IMR-90 (cell line): ENCODE data around the gene PLEKHO2. TPM values are rescaled to one million over a fixed set of nuclear protein-coding genes. Genes with fewer than 3 reads are reported as not detected.
A peak's percentile ranks its signal among the peaks of the same experiment; 100 is the strongest.

Source experiments
- ATAC-seq: fragments of 200-7000 bp; cut with Tn5 transposase; 2 replicates; pipeline ENCODE4 v1.9.1; 2020; ENCODE audit warnings: low read depth, mild to moderate bottlenecking, moderate library complexity
- BruUV-seq: library from RNA; stranded (reverse); fragments of 400-500 nt; replicated peaks from 2 replicates; lab custom pipeline; 2021; lab: Mats Ljungman, UMichigan
- CTCF ChIA-PET: fragments of 300-600 bp; formaldehyde crosslinking; extraction: SDS; loops from one replicate; lab custom pipeline; 2021; ENCODE audit warnings: antibody characterized with exemption; lab: Yijun Ruan, JAX
- POLR2A ChIA-PET: fragments of 300-600 bp; sonication (Branson Sonifier 250); formaldehyde crosslinking; loops from one replicate; lab custom pipeline; 2022; ENCODE audit warnings: antibody characterized with exemption; ENCODE audit not compliant: unreplicated experiment; lab: Charles Lee
- DNase-seq: peaks from one replicate; pipeline ENCODE4 v3.0.0; 2013
- H2AFZ ChIP-seq: replicated peaks from 2 replicates; pipeline ENCODE3; 2013; ENCODE audit warnings: low read length, mild to moderate bottlenecking; ENCODE audit not compliant: poor library complexity
- H2AK5ac ChIP-seq: 2 replicates; pipeline ENCODE4 v1.6.1; 2013; ENCODE audit warnings: low read depth, low read length, inconsistent platforms
- H2AK9ac ChIP-seq: replicated peaks from 2 replicates; pipeline ENCODE3; 2013; ENCODE audit warnings: mild to moderate bottlenecking, low read depth, low read length, moderate library complexity; ENCODE audit not compliant: poor library complexity
- H2BK120ac ChIP-seq: 2 replicates; pipeline ENCODE4 v1.6.1; 2013; ENCODE audit warnings: low read depth, low read length, inconsistent platforms
- H2BK15ac ChIP-seq: 3 replicates; pipeline ENCODE4 v1.6.1; 2013; ENCODE audit warnings: low read depth, low read length, inconsistent platforms
- H2BK20ac ChIP-seq: 2 replicates; pipeline ENCODE4 v1.6.1; 2013; ENCODE audit warnings: low read depth, mild to moderate bottlenecking, inconsistent platforms, low read length, moderate library complexity
- H2BK5ac ChIP-seq: 2 replicates; pipeline ENCODE4 v1.6.1; 2013; ENCODE audit warnings: mild to moderate bottlenecking, low read depth, low read length, inconsistent platforms; ENCODE audit not compliant: poor library complexity, severe bottlenecking
- H3K14ac ChIP-seq: replicated peaks from 2 replicates; pipeline ENCODE4 v1.6.1; 2013; ENCODE audit warnings: low read depth, low read length, inconsistent platforms
- H3K18ac ChIP-seq: 2 replicates; pipeline ENCODE4 v1.6.1; 2013; ENCODE audit warnings: low read depth, low read length, control low read depth
- H3K23ac ChIP-seq: 2 replicates; pipeline ENCODE4 v1.6.1; 2013; ENCODE audit warnings: low read depth, low read length, inconsistent platforms
- H3K27ac ChIP-seq: 2 replicates; pipeline ENCODE4 v1.5.1; 2013; ENCODE audit warnings: mild to moderate bottlenecking, control low read depth, low read length; ENCODE audit not compliant: insufficient read depth
- H3K27me3 ChIP-seq: 2 replicates; pipeline ENCODE4 v1.6.1; 2013; ENCODE audit warnings: low read length; ENCODE audit not compliant: control insufficient read depth, insufficient read depth
- H3K36me3 ChIP-seq: 2 replicates; pipeline ENCODE4 v1.6.1; 2013; ENCODE audit warnings: low read length, mixed read lengths; ENCODE audit not compliant: control insufficient read depth, insufficient read depth
- H3K4ac ChIP-seq: 2 replicates; pipeline ENCODE4 v1.6.1; 2013; ENCODE audit warnings: low read depth, low read length, inconsistent platforms
- H3K4me1 ChIP-seq: 2 replicates; pipeline ENCODE4 v1.6.1; 2013; ENCODE audit warnings: low read length, mixed read lengths; ENCODE audit not compliant: control insufficient read depth, insufficient read depth
- H3K4me2 ChIP-seq: 2 replicates; pipeline ENCODE4 v1.6.1; 2013; ENCODE audit warnings: low read depth, mild to moderate bottlenecking, control low read depth, low read length, moderate library complexity
- H3K4me3 ChIP-seq: 2 replicates; pipeline ENCODE4 v1.5.1; 2013; ENCODE audit warnings: low read depth, mild to moderate bottlenecking, control low read depth, low read length, moderate library complexity; ENCODE audit not compliant: insufficient read depth
- H3K56ac ChIP-seq: 2 replicates; pipeline ENCODE4 v1.6.1; 2013; ENCODE audit warnings: low read length, inconsistent platforms; ENCODE audit not compliant: insufficient read depth; ENCODE audit errors: extremely low read depth
- H3K79me1 ChIP-seq, 2 experiments: 2 replicates each; pipeline ENCODE4 v1.6.1; 2013; ENCODE audit warnings: low read length in 2 of 2, inconsistent platforms in 1 of 2, low read depth in 1 of 2
- H3K9ac ChIP-seq: 2 replicates; pipeline ENCODE4 v1.6.1; 2013; ENCODE audit warnings: low read depth, low read length, control low read depth
- H3K9me1 ChIP-seq: 2 replicates; pipeline ENCODE4 v1.6.1; 2013; ENCODE audit warnings: low read length, inconsistent platforms; ENCODE audit not compliant: insufficient read depth
- H3K9me3 ChIP-seq: 2 replicates; pipeline ENCODE4 v1.6.1; 2013; ENCODE audit warnings: low read length; ENCODE audit not compliant: control insufficient read depth, insufficient read depth
- H4K20me1 ChIP-seq: 2 replicates; pipeline ENCODE4 v1.6.1; 2013; ENCODE audit warnings: low read length, inconsistent platforms; ENCODE audit not compliant: insufficient read depth
- H4K5ac ChIP-seq: 2 replicates; pipeline ENCODE4 v1.6.1; 2013; ENCODE audit warnings: mild to moderate bottlenecking, low read depth, low read length, control low read depth
- H4K8ac ChIP-seq, 2 experiments: 2 replicates each; pipeline ENCODE4 v1.6.1; 2013; ENCODE audit warnings: low read depth in 2 of 2, low read length in 2 of 2, control low read depth in 1 of 2, inconsistent platforms in 1 of 2
- H4K91ac ChIP-seq: 2 replicates; pipeline ENCODE4 v1.6.1; 2013; ENCODE audit warnings: low read depth, low read length, inconsistent platforms; ENCODE audit not compliant: insufficient read depth
- BHLHE40 ChIP-seq: fragments of 150-350 bp; IDR thresholded peaks from 2 replicates; pipeline ENCODE4 v1.6.1; 2016; ENCODE audit warnings: mild to moderate bottlenecking, low read depth, low read length
- CEBPB ChIP-seq: IDR thresholded peaks from 2 replicates; pipeline ENCODE4 v1.6.1; 2012; ENCODE audit warnings: low read depth, low read length, improper control_type of control experiment
- FOS ChIP-seq: fragments of 150-350 bp; IDR thresholded peaks from 2 replicates; pipeline ENCODE4 v1.6.1; 2016; ENCODE audit warnings: low read depth, low read length
- MAFK ChIP-seq: IDR thresholded peaks from 2 replicates; pipeline ENCODE4 v1.6.1; 2012; ENCODE audit warnings: low read depth, low read length, improper control_type of control experiment
- MAZ ChIP-seq: IDR thresholded peaks from 2 replicates; pipeline ENCODE4 v1.6.1; 2012; ENCODE audit warnings: low read depth, mild to moderate bottlenecking, low read length, improper control_type of control experiment, moderate library complexity, borderline replicate concordance
- MXI1 ChIP-seq: IDR thresholded peaks from 2 replicates; pipeline ENCODE4 v1.6.1; 2012; ENCODE audit warnings: low read depth, mild to moderate bottlenecking, low read length, moderate library complexity, borderline replicate concordance
- NFE2L2 ChIP-seq: fragments of 150-350 bp; IDR thresholded peaks from 2 replicates; pipeline ENCODE4 v1.6.1; 2016; ENCODE audit warnings: low read depth, mild to moderate bottlenecking, low read length
- RAD21 ChIP-seq: IDR thresholded peaks from 2 replicates; pipeline ENCODE4 v1.6.1; 2012; ENCODE audit warnings: low read length, improper control_type of control experiment
- RCOR1 ChIP-seq: IDR thresholded peaks from 2 replicates; pipeline ENCODE4 v1.6.1; 2012; ENCODE audit warnings: mild to moderate bottlenecking, low read length, improper control_type of control experiment; ENCODE audit not compliant: insufficient replicate concordance
- SMC3 ChIP-seq: fragments of 150-350 bp; IDR thresholded peaks from 2 replicates; pipeline ENCODE4 v1.6.1; 2016; ENCODE audit warnings: low read depth, mild to moderate bottlenecking, antibody characterized with exemption, low read length, moderate library complexity
- WGBS, 2 experiments: methylation state at CpG; one replicate each; pipeline versions ENCODE4 v1.1.5 to v1.1.7; 2013; ENCODE audit warnings: missing lambda C conversion rate in 2 of 2; ENCODE audit not compliant: insufficient read length in 1 of 2; ENCODE audit errors: extremely low coverage in 2 of 2; 5-methylcytosine and 5-hydroxymethylcytosine counted together
- dilution Hi-C: fragments of 300-500 bp; cut with HindIII; formaldehyde crosslinking; loops from one replicate; pipeline ENCODE4 v1.14.3; 2018; ENCODE audit warnings: low sequenced_read_pairs; ENCODE audit not compliant: unreplicated experiment
- in situ Hi-C: fragments of 300-500 bp; cut with MboI; formaldehyde crosslinking; loops from 3 replicates; pipeline ENCODE4 v1.14.3; 2019; ENCODE audit warnings: low sequenced_read_pairs, inconsistent platforms, mixed read lengths
- intact Hi-C: fragments of 100-400 bp; cut with micrococcal nuclease; formaldehyde crosslinking; loops from 2 replicates; pipeline ENCODE4 v1.10.0; 2022
- polyA plus RNA-seq, 3 experiments: library from polyadenylated mRNA; depleted of rRNA; stranded (reverse); fragments of >200 nt; gene quantifications; 2 replicates each; pipeline ENCODE4 v1.2.3, GENCODE V29; 2012; ENCODE audit warnings: low replicate concordance in 1 of 3
- total RNA-seq: library from RNA; depleted of rRNA; stranded (reverse); fragments of >200 nt; gene quantifications from 2 replicates; pipeline ENCODE4 v1.2.3, GENCODE V29; 2012
- TF ChIP-seq, protein P1 (sequence below): fragments of 150-350 bp; IDR thresholded peaks from 2 replicates; pipeline ENCODE4 v1.6.1; 2016; ENCODE audit warnings: low read depth, mild to moderate bottlenecking, low read length, moderate library complexity, borderline replicate concordance

Gene PLEKHO2
- total and polyA plus RNA-seq, 2 of the 4 experiments (the other 2 are of a cell fraction) = 19.0 to 22.5 TPM

DNA sequence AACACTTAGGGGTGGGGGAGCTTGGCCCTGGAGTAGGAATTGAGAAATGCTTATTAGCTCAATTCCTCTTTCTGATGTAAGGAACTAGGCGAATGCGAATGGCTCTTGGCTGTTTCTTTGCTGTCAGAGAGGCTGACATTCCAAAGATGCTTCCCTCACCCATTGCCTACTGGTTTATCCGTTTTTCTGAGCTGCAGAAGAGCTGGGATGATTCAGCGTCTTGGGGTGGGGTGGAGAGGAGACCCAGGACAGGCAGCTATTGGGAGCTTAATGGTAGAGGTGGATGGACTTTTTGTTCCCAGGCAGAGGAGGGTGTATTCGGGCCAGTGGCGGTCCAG is 9.8 kb downstream of the PLEKHO2 start:
- H3K4me3 ChIP-seq = no peak overlapping the region
- no peaks in the 10 kb centered on the region for H3K27me3 ChIP-seq
- peaks cover 38 to 81% of the 10 kb centered on the region in 2 experiments for H3K79me1 ChIP-seq
- peak overlapping the region; percentile 92 for H3K27ac ChIP-seq
- no peaks in the 10 kb centered on the region for H3K9me3 ChIP-seq
- DNase-seq (peak; percentile 93), ATAC-seq (peak; percentile 79)
- H2AK9ac ChIP-seq = peak overlapping the region; percentile 96
- H4K5ac ChIP-seq = peak overlapping the region; percentile 75
- in situ Hi-C loops (no loop called here), intact Hi-C loops (no loop called here), dilution Hi-C loops (no loop called here)
- H3K23ac ChIP-seq = peak overlapping the region; percentile 35
- POLR2A ChIA-PET = interaction anchor here (0.7 kb wide), 1 partner anchor 23 kb away, joined by 6 read pairs; no protein-coding TSS in a partner anchor
- H2BK120ac ChIP-seq = peak overlapping the region; percentile 98
- H3K9ac ChIP-seq = peak overlapping the region; percentile 75
- peak overlapping the region; percentile 67 to 93; a peak in 3 of 4 replicates for H4K8ac ChIP-seq
- peak overlapping the region; percentile 96 for H2AK5ac ChIP-seq
- peak overlapping the region; percentile 77 for H3K56ac ChIP-seq
- peak; percentile 23; the same call in 1 of the 2 replicates for TF ChIP-seq FOS
- TF ChIP-seq, protein P1, sequence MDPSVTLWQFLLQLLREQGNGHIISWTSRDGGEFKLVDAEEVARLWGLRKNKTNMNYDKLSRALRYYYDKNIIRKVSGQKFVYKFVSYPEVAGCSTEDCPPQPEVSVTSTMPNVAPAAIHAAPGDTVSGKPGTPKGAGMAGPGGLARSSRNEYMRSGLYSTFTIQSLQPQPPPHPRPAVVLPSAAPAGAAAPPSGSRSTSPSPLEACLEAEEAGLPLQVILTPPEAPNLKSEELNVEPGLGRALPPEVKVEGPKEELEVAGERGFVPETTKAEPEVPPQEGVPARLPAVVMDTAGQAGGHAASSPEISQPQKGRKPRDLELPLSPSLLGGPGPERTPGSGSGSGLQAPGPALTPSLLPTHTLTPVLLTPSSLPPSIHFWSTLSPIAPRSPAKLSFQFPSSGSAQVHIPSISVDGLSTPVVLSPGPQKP = no peak
- TF ChIP-seq MAFK = 0 out of 2 replicates have a peak, but pooled peaks have one; percentile 1
- peak; percentile 74; the same call in 1 of the 2 replicates for TF ChIP-seq NFE2L2
- TF ChIP-seq RAD21 = peak; percentile 15; the same call in 1 of the 2 replicates
- no peak for TF ChIP-seq BHLHE40
- peak; percentile 47 for TF ChIP-seq CEBPB
- TF ChIP-seq SMC3 = no peak
- TF ChIP-seq MXI1 = 0 out of 2 replicates have a peak, but pooled peaks have one; percentile 40
- no peak for TF ChIP-seq RCOR1
- peak; percentile 56; the same call in 1 of the 2 replicates for TF ChIP-seq MAZ
- CTCF ChIA-PET = interaction anchor here (1.0 to 1.2 kb wide), 2 partner anchors 13 to 16 kb away, joined by 3 read pairs; no protein-coding TSS in a partner anchor
- peak overlapping the region; percentile 97 for H2BK20ac ChIP-seq
- peaks cover 54% of the 10 kb centered on the region for H3K9me1 ChIP-seq
- H3K4me1 ChIP-seq = peaks cover 61% of the 10 kb centered on the region
- peaks cover 42% of the 10 kb centered on the region for H4K20me1 ChIP-seq
- H3K18ac ChIP-seq = peak overlapping the region; percentile 75
- H2BK15ac ChIP-seq = peak overlapping the region; percentile 96; the same call in 2 of the 3 replicates
- 60% methylated on average over 2 of the region's 6 CpGs; no CpG with 5 or more reads in 1 of the 2 experiments for WGBS, 2 experiments
- H3K36me3 ChIP-seq = peaks cover 63% of the 10 kb centered on the region
- peak overlapping the region; percentile 99 for H3K4ac ChIP-seq
- H2AFZ ChIP-seq = peak overlapping the region; percentile 11
- peak overlapping the region; percentile 92 for H2BK5ac ChIP-seq
- H3K4me2 ChIP-seq = peak overlapping the region; percentile 8
- BruUV-seq = no TSS peak
- H3K14ac ChIP-seq = peak overlapping the region; percentile 94
- peak overlapping the region; percentile 99 for H4K91ac ChIP-seq
